GM23338 (cell line): ENCODE data around the gene TENM4.

Experiments
- CREB1 ChIP-seq: fragments of 250-450 bp; sonication (Bioruptor Pico); IDR thresholded peaks from 2 replicates; pipeline ENCODE4 v1.5.0; 2020; ENCODE audit warnings: low read depth, mild to moderate bottlenecking, moderate library complexity
- CTCF ChIP-seq, 2 experiments: fragments of 200-600 bp in 1 of 2; sonication (generic) in 1 of 2; conservative IDR thresholded peaks; 2 replicates each; pipeline versions ENCODE4 v1.5.1 to v1.6.1; 2016 to 2017; ENCODE audit warnings: antibody characterized with exemption in 2 of 2, low read depth in 2 of 2, mild to moderate bottlenecking in 2 of 2, moderate library complexity in 1 of 2
- ETS1 ChIP-seq: IDR thresholded peaks from 2 replicates; pipeline ENCODE4 v1.6.1; 2016; ENCODE audit warnings: antibody characterized with exemption
- EZH2 ChIP-seq: fragments of 200-600 bp; sonication (generic); IDR thresholded peaks from one replicate; pipeline ENCODE4 v1.8.0; 2017; ENCODE audit warnings: antibody characterized with exemption, mild to moderate bottlenecking, low read depth; ENCODE audit not compliant: unreplicated experiment
- JUNB ChIP-seq: IDR thresholded peaks from one replicate; pipeline ENCODE4 v1.6.1; 2016; ENCODE audit warnings: antibody characterized with exemption; ENCODE audit not compliant: unreplicated experiment
- POLR2AphosphoS5 ChIP-seq: IDR thresholded peaks from 2 replicates; pipeline ENCODE4 v1.6.1; 2016; ENCODE audit warnings: antibody characterized with exemption, low read depth
- REST ChIP-seq: IDR thresholded peaks from one replicate; pipeline ENCODE4 v1.6.1; 2018; ENCODE audit warnings: antibody characterized with exemption; ENCODE audit not compliant: unreplicated experiment

- TF ChIP-seq CTCF (conservative IDR thresholded peaks at IDR 0.05; ENCODE audit: low read depth in 2 of 2) (no peak), REST (no peak), ETS1 (no peak), POLR2AphosphoS5 (no peak), CREB1 (CRISPR knock-in tag) (no peak), EZH2 (no peak), JUNB (no peak)
Observed at GRCh38 chr11:78699609-78700135, 741.2 kb downstream of the TENM4 start.
